ENCODE measurements around the gene HOXD4.

DNA sequence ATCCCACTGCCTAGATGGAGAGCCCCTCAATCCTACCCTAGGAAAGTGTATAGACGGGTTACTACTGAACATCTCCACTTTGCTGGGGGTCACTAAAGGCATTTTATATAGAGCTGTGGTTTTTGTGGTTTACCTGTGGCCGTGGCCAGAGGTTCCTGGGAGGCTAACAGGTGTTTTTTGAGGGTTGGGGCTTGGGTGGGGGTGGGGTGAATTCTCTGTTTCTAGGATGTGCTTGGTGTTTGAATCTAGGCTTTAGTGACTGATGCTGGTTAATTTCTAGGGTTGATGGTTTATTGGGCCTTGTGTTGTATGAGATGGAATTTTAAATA lies 14.1 kb upstream of the HOXD4 start:
- TF ChIP-seq POLR2A (IDR thresholded peaks at IDR 0.05) (no peak), CTCF (IDR thresholded peaks at IDR 0.05) (no peak)

Measured in lower leg skin (tissue), 3 donors.